Fibroblast of skin of abdomen (primary cell): ENCODE results near the gene TRPT1.
"Not testable (repeated sequence)": the region's sequence is repeated elsewhere in the genome, so short reads cannot be mapped to it uniquely, and the experiment has no call there.

ENCODE experiments used
- DNase-seq: peaks from one replicate; pipeline ENCODE4 v3.0.0-alpha.2; 2013

TRPT1 gene

DNA sequence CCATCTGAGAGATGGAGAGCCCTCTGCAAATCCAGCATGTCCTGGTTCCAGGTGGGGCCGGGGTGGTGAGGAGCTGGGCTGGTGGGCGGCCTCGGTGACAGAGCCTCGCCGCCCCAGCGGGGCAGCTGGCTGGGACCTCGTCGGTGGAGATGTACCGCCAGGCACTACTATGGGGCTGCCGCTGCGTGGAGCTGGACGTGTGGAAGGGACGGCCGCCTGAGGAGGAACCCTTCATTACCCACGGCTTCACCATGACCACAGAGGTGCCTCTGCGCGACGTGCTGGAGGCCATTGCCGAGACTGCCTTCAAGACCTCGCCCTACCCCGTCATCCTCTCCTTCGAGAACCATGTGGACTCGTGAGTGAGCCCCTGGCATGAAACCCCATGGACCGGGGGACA lies 32.4 kb upstream of the TRPT1 start:
- DNase-seq, result no peak

DNA sequence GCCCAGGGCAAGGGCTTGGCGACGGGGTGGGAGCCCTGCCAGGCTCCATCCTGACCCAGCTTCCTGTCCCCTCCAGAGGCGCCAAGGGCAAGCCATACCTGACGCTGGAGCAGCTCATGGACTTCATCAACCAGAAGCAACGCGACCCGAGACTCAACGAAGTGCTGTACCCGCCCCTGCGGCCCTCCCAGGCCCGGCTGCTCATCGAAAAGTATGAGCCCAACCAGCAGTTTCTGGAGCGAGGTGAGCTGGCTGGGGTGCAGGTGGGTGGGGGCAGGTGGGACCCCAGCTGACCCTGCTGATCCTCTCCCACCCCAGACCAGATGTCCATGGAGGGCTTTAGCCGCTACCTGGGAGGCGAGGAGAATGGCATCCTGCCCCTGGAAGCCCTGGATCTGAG lies 30.3 kb upstream of the TRPT1 start:
- no peak for DNase-seq

- DNase-seq, result no peak
Measured at GRCh38 chr11:64255135-64256128, 29.4 kb upstream of the TRPT1 start.

DNA sequence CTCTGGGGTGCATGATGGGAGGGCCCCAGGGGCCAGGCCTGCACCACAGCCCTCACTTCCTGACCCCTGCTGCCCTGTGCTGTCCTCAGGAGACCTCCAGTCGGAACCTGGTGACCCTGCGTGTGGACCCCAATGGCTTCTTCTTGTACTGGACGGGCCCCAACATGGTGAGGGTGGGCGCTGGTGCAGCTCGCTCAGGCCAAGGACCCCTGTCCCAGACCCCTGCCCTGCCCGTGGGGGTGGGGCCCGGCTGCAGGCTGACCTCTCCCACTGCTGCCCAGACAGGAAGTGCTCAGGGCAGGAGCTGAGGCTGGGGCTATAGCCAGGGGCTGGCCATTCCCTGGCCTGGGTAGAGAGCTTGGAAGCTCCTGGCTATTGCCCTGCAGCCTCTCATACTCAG lies 28.3 kb upstream of the TRPT1 start:
- DNase-seq, result no peak

GRCh38 chr11:64253481-64253880 lies 27.5 kb upstream of the TRPT1 start:
- no peak for DNase-seq

- no peak for DNase-seq
Measured at GRCh38 chr11:64253043-64253442, 27.1 kb upstream of the TRPT1 start.

GRCh38 chr11:64252003-64252872 lies 26.3 kb upstream of the TRPT1 start:
- DNase-seq, result peak; percentile 24

DNA sequence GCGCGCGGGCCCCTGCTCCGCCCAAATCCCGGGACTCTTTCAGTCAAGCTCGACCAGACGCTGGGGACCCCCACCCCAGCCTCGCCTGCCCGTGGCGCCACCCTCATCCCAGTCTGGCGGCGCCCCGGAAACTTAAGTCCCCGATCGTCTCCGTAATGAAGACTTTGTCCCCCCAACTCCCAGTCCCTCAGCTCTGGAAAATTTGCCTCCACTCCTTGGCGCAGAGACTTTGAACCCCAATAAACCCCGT lies 25.7 kb upstream of the TRPT1 start:
- no peak for DNase-seq

GRCh38 chr11:64251016-64251752 lies 25.2 kb upstream of the TRPT1 start, which contains the start of gene PLCB3:
Gene PLCB3, plus strand, starts transcription at chr11:64251530. Its CDS starts 120 bp downstream, at chr11:64251650.
- peak; percentile 51 for DNase-seq

DNA sequence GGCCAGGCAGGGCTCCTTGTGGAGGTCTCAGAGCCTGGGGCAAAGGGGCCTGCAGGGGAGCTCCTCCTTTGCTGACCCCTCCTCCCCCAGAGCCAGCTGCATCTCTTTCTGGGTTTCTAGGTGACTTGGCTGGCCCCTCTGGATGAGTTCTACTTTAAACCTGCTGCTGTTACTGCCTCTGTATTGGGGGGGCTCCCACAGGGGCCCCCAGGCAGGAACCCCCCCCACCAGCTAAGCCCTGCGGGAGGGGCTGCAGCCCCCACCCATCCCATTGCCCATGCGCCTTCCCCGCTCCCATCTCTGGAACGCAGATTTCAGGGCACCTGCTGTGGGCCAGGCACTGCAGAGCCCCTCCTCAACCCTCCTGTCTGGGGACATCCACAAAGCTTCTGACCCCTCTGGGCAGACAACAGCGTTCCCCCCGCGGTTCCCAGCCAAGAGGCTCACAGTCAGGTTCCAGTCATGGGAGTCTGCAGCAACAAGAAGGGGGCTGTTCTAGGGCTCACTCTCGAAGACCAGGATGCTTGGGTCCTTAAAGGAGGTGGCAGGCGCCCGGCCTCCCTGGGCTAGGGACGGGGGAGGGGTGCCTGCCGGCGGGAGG lies 24.5 kb upstream of the TRPT1 start:
- DNase-seq, result no peak

- no peak for DNase-seq
Measured at GRCh38 chr11:64249563-64250414, 23.8 kb upstream of the TRPT1 start.

DNA sequence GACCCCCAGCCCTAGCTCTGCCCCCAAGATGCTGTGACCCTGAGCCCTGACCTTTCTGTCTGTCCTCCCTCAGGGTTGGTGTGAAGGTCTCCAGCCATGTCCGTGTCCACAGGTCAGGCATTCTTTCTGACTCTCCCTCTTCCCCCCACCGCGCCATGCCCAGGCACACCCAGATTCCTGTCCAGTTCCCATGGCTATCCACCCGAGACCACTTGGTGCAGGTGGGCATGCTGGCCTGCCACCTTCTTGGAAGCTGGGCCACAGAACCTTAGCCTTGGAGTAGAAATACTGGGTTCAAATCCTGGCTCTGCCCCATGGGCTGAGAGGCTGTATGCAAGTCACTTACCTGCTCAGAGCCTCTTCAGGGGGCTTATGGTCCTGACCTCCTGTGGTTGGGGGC lies 23.1 kb upstream of the TRPT1 start:
- DNase-seq, result no peak

- no peak for DNase-seq
Measured at GRCh38 chr11:64248578-64248977, 22.6 kb upstream of the TRPT1 start.

DNA sequence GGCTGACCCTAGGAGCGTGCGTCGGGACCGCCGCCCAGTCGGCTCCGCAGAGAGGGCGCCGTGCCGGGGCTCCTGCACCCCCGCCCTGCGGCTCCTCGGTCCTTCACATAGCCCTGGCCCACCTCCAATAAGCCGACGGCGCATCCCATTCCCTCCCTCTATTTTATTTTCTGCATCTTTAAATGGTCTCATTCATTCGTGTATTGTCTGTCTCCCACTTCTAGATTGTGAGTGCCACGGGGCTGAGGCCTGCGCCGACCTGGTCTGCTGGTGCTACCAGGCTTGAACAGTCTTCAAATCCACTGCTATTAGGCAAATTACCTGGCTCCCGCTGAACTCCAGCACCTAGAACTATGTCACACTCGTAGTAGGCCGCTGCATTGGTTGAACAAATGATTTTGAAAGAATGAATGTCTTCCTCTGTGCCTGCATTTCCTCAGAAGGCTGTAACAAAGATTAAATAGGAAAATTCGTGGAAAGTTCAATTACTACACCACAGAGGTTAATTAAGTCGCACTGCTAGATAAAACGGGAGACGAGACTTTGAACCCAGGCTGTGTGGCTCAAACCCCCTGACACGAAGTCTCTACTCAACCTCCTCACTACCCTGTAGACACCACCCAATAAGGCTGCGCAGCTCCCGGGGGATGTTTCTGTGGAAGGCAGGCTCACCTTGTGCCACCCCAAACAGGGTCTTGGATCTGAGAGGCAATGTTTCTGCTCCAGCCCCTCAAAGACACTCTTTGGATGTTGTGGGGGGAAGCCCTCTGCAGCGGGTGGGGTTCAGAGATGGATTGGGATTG lies 21.9 kb upstream of the TRPT1 start:
- no peak for DNase-seq

DNA sequence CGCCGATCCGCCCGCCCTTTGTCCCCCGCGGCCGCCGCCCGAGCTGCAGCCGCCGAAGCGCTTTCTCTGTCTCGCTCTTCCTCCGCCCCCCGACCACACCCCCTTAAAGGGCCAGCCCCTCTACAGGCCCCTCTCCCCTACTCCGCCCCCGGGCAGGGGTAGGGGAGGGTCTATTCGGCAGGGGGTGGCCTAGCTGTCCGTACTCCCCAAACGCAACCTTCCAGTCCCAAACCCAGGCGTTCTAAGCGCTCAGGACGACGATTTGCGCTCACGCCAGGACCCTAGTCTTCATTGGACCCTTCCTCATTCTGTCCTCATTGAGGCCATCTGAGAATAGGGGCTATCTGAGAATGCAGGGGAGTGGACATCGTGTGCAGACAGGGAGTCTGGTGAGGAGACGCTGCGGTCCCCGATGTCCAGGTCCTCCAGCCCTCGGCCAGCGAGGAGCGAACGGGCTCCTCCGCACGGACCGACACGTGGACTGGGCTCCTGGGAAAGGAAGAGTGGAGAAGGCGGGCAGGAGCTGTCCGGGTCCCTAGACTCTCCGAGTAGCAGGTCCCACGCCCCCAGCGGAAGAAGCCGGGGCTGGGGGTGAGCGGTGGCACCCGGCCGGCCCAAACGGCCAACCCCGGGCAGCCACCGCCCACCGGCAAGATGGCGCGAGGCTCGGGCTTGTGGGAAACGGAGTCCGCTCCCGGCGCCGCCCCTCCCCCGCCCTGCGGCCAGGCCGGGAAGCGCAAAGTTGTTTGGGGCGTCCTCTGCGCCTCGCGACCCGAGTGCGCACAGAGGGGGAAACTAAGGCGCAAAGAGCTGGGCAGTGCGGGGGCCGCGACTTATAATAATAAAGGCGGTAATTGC lies 21.1 kb upstream of the TRPT1 start, which contains the start of gene PPP1R14B:
Gene PPP1R14B (minus strand): TSS at position 73 of the 858 bp plus-strand sequence. CDS start 270 bp downstream, outside the sequence.
- DNase-seq, result peak; percentile 88

- not testable (repeated sequence) for DNase-seq
Measured at GRCh38 chr11:64246621-64246870, 20.6 kb upstream of the TRPT1 start.

DNA sequence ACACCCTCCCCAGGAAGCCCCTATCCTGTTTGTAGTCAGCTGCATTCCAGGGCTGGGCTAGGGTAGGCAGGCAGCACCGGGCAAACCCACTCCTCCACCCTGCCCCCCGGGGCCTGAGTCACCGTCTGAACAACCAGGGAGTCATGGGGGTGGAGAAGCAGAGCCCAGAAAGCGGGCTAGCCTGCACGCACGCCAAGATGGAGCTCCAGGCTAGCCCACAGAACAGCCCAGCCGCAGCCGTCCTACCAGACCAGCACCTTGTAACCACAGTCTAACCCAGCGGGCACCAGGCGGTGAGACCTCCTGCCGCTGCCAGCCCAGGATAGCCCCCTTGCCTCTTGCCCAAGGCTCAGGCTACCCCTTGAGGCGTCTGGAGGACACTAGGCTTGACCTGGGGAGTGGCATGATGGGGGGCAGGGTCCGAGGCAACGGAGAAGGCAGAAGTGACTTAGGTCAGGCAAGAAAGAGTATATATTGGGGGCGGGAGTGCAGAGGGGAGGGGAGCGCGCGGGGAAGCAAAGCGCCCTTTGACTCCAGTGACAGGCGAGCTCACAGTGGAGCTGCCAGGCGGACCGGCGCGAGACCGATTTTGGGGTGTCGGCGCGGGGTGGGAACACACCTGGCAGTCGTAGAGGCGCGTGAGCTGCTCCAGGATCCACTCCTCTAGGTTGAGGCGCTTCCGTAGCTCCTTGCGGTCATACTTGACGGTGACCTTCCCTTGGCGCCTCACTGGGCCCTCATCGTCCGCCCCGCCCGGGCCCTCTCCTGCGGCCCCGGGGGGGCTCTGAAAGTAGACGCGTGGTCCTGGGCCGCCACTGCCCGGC lies 20.0 kb upstream of the TRPT1 start:
- peak; percentile 94 for DNase-seq

GRCh38 chr11:64245401-64245796 lies 19.4 kb upstream of the TRPT1 start:
- DNase-seq, result no peak

GRCh38 chr11:64244966-64245365 lies 19.0 kb upstream of the TRPT1 start:
- DNase-seq, result no peak
